ENCODE data around the gene VPS37B. TPM values are rescaled to one million over a fixed set of nuclear protein-coding genes. Genes with fewer than 3 reads are reported as not detected.

VPS37B gene
- total RNA-seq, 1 donor from 2014 or later, result 24.4 TPM

DNA sequence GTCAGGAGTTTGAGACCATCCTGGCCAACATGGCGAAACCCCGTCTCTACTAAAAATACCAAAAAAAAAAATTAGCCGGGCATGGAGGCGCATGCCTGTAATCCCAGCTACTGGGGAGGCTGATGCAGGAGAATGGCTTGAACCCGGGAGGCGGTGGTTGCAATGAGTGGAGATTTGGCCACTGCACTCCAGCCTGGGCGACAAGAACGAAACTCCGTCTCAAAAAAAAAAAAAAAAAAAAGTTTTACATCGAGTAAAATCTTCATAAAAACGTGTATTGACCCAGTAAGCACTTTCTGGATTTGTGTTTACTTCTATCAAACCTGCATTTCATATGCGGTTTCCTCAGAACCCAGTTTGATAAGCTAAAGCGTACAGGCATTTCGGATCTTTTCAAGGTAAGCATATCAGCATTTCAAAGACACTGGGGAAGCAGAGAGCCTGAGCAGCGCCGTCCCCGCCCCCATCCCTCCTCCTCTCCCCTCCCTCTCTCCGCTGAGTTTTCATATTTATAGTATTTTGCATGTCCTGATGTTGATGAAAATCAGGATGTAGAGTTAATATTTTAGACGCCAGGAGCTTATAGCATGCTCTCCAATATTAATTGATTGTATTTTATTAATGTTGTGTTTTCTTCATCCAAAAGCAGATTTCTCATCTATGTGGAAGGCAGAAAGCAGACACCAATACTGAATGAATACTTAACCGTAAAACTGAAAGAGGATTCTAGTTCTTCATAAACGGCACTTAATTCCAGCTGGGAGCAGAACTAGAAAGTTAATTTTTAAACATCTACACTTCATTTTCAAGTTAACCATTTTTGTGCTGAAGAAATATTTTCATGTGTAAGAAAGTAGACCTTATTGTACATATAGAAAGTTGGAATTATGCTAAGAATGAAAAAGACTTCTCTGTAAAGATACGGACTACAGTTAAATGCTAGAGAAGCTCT, 69.9 kb downstream of the VPS37B start:
- Mint-ChIP-seq H3K27me3 (ENCODE audit: low read depth) (no peaks in the 10 kb centered on the region), H3K4me3 (ENCODE audit: unreplicated experiment) (peak overlapping the region; percentile 60)
- DNase-seq (ENCODE audit: low spot score), result no peak

GRCh38 chr12:122823429-122823828, 72.5 kb downstream of the VPS37B start:
- no peaks in the 10 kb centered on the region for H3K36me3 Mint-ChIP-seq (ENCODE audit: low read depth)
- H3K9me3 Mint-ChIP-seq (ENCODE audit: low read depth), result no peaks in the 10 kb centered on the region
- no peak overlapping the region for H3K27ac Mint-ChIP-seq (ENCODE audit: unreplicated experiment)
- no peak for DNase-seq (ENCODE audit: low spot score)
- TF ChIP-seq, protein P1, sequence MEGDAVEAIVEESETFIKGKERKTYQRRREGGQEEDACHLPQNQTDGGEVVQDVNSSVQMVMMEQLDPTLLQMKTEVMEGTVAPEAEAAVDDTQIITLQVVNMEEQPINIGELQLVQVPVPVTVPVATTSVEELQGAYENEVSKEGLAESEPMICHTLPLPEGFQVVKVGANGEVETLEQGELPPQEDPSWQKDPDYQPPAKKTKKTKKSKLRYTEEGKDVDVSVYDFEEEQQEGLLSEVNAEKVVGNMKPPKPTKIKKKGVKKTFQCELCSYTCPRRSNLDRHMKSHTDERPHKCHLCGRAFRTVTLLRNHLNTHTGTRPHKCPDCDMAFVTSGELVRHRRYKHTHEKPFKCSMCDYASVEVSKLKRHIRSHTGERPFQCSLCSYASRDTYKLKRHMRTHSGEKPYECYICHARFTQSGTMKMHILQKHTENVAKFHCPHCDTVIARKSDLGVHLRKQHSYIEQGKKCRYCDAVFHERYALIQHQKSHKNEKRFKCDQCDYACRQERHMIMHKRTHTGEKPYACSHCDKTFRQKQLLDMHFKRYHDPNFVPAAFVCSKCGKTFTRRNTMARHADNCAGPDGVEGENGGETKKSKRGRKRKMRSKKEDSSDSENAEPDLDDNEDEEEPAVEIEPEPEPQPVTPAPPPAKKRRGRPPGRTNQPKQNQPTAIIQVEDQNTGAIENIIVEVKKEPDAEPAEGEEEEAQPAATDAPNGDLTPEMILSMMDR (IDR thresholded peaks at IDR 0.05), result no peak
- no peaks in the 10 kb centered on the region for H3K27me3 Mint-ChIP-seq (ENCODE audit: low read depth)
- H3K4me3 Mint-ChIP-seq (ENCODE audit: unreplicated experiment), result no peak overlapping the region
- peaks cover 10% of the 10 kb centered on the region for H3K4me1 Mint-ChIP-seq (ENCODE audit: low read depth)

More for the DNA sequence above, 69.9 kb downstream of the VPS37B start:
- peaks cover 10% of the 10 kb centered on the region for H3K4me1 Mint-ChIP-seq (ENCODE audit: low read depth)
- H3K36me3 Mint-ChIP-seq (ENCODE audit: low read depth), result no peaks in the 10 kb centered on the region
- peak overlapping the region; percentile 1 for H3K27ac Mint-ChIP-seq (ENCODE audit: unreplicated experiment)
- H3K9me3 Mint-ChIP-seq (ENCODE audit: low read depth), result no peaks in the 10 kb centered on the region
- TF ChIP-seq, protein P1 (IDR thresholded peaks at IDR 0.05), result no peak

DNA sequence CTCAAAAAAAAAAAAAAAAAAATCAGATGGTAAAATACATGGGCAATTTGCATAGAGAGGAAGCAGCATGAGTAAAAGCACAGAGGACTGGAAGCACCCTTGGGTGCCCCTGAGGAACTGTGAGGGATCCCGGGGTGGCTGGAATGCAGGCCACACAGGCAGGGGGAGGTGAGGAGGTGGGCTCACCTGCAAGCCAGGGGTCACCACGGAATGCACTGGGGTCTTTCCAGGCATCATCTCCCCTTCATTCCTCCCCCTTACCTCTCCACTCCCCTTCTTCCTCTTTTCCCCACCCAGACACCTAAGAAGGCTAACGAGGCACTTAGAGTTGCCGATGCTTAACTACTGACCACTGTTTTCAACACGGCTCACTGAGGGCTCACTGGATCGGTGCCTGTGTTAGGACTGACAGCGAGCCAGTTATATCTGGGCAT, 75.1 kb downstream of the VPS37B start:
- no peak overlapping the region for H3K4me3 Mint-ChIP-seq (ENCODE audit: unreplicated experiment)
- no peak overlapping the region for H3K27ac Mint-ChIP-seq (ENCODE audit: unreplicated experiment)
- H3K36me3 Mint-ChIP-seq (ENCODE audit: low read depth), result no peaks in the 10 kb centered on the region
- no peaks in the 10 kb centered on the region for H3K27me3 Mint-ChIP-seq (ENCODE audit: low read depth)
- H3K4me1 Mint-ChIP-seq (ENCODE audit: low read depth), result peaks cover under 1% of the 10 kb centered on the region
- no peak for DNase-seq (ENCODE audit: low spot score)
- TF ChIP-seq, protein P1 (IDR thresholded peaks at IDR 0.05), result no peak
- no peaks in the 10 kb centered on the region for H3K9me3 Mint-ChIP-seq (ENCODE audit: low read depth)

DNA sequence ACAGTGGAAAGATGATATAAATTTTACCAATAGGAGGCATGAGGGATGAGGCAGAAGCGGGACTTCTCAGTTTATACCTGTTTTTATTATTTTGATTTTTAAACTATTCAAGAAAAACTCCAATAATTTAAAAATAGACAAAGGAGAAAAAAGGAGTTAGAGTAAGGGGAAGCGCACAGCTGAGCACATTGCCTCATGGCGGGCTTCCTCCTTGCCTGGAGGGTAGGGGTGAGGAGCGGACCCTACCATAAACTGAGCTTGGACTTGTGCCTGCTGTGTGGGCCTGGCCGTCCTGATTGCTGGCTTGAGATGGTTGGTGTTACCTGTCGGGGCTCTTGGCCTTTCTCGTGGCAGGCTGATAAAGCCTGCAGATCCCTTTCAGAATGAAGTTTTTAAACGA, 75.8 kb downstream of the VPS37B start:
- H3K4me1 Mint-ChIP-seq (ENCODE audit: low read depth), result no peaks in the 10 kb centered on the region
- TF ChIP-seq, protein P1 (IDR thresholded peaks at IDR 0.05), result no peak
- no peaks in the 10 kb centered on the region for H3K36me3 Mint-ChIP-seq (ENCODE audit: low read depth)
- H3K4me3 Mint-ChIP-seq (ENCODE audit: unreplicated experiment), result no peak overlapping the region
- no peak overlapping the region for H3K27ac Mint-ChIP-seq (ENCODE audit: unreplicated experiment)
- H3K9me3 Mint-ChIP-seq (ENCODE audit: low read depth), result no peaks in the 10 kb centered on the region
- no peaks in the 10 kb centered on the region for H3K27me3 Mint-ChIP-seq (ENCODE audit: low read depth)
- no peak for DNase-seq (ENCODE audit: low spot score)

DNA sequence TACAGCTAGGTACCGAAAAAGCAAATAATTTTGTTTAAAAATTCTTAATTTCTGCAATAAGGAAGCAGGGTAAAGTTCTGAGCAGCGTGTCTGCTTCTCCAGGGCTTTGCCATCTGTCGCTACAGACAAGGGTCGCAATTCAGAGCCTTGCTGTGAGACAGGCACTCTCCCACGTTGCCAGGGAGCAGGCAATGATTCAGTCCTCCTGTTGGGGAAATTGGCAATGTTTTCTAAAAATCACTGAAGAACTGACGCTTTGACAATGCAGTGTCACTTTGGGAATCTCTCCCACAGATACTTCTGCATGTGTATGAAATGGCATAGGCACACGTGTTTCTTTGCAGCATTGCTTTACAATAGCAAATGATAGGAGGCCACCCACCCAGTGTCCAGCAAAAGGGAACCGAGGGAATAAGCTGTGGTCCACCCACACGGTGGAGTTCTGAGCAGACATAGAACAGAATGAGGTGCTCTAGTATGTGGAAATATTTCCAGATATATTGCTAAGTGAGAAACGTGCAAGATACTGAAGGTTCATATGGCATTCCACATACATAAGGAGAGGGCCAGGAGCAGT, 76.6 kb downstream of the VPS37B start:
- TF ChIP-seq, protein P1 (IDR thresholded peaks at IDR 0.05), result no peak
- H3K27ac Mint-ChIP-seq (ENCODE audit: unreplicated experiment), result no peak overlapping the region
- H3K36me3 Mint-ChIP-seq (ENCODE audit: low read depth), result no peaks in the 10 kb centered on the region
- no peaks in the 10 kb centered on the region for H3K4me1 Mint-ChIP-seq (ENCODE audit: low read depth)
- H3K9me3 Mint-ChIP-seq (ENCODE audit: low read depth), result no peaks in the 10 kb centered on the region
- H3K27me3 Mint-ChIP-seq (ENCODE audit: low read depth), result no peaks in the 10 kb centered on the region
- no peak for DNase-seq (ENCODE audit: low spot score)
- H3K4me3 Mint-ChIP-seq (ENCODE audit: unreplicated experiment), result no peak overlapping the region
